ENCODE data around the gene LAMA5.

DNA sequence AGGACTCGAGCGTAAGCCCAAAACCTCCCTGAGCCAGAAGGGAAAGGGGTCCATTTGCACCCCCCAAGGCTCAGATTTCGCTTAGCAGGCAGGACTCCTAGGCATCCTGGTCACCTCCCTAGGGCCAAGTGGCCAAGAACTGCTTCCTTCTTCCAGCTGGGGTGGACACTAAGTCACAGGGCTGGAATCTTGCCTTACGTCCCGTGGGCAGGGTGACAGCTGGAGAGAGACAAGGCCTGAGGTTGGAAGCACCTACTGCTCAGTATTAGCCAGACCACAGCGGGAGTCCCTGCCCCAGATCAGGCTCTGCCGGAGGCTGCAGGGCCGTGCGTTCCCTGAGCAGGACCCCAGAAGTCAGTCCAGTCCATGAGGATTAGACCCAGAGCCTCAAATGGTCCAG lies 19.7 kb downstream of the LAMA5 start:
- TF ChIP-seq, protein P1, sequence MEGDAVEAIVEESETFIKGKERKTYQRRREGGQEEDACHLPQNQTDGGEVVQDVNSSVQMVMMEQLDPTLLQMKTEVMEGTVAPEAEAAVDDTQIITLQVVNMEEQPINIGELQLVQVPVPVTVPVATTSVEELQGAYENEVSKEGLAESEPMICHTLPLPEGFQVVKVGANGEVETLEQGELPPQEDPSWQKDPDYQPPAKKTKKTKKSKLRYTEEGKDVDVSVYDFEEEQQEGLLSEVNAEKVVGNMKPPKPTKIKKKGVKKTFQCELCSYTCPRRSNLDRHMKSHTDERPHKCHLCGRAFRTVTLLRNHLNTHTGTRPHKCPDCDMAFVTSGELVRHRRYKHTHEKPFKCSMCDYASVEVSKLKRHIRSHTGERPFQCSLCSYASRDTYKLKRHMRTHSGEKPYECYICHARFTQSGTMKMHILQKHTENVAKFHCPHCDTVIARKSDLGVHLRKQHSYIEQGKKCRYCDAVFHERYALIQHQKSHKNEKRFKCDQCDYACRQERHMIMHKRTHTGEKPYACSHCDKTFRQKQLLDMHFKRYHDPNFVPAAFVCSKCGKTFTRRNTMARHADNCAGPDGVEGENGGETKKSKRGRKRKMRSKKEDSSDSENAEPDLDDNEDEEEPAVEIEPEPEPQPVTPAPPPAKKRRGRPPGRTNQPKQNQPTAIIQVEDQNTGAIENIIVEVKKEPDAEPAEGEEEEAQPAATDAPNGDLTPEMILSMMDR (IDR thresholded peaks at IDR 0.05) = no peak
- TF ChIP-seq CEBPB (IDR thresholded peaks at IDR 0.05) (no peak), BHLHE40 (IDR thresholded peaks at IDR 0.05; ENCODE audit: low read depth, low read length) (no peak), POLR2A (IDR thresholded peaks at IDR 0.05; ENCODE audit: low read length) (no peak), GATA3 (IDR thresholded peaks at IDR 0.05; ENCODE audit: borderline replicate concordance) (no peak), EP300 (IDR thresholded peaks at IDR 0.05) (no peak), RAD21 (conservative IDR thresholded peaks at IDR 0.05 in 1 of 2, IDR thresholded peaks at IDR 0.05 in 1 of 2) (no peak), HDAC2 (IDR thresholded peaks at IDR 0.05) (no peak), MAZ (IDR thresholded peaks at IDR 0.05; ENCODE audit: borderline replicate concordance, low read depth, low read length) (no peak), NR3C1 (IDR thresholded peaks at IDR 0.05) (no peak)
- TF ChIP-seq, protein P2, sequence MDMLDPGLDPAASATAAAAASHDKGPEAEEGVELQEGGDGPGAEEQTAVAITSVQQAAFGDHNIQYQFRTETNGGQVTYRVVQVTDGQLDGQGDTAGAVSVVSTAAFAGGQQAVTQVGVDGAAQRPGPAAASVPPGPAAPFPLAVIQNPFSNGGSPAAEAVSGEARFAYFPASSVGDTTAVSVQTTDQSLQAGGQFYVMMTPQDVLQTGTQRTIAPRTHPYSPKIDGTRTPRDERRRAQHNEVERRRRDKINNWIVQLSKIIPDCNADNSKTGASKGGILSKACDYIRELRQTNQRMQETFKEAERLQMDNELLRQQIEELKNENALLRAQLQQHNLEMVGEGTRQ (IDR thresholded peaks at IDR 0.05) = no peak
- TF ChIP-seq, protein P3, sequence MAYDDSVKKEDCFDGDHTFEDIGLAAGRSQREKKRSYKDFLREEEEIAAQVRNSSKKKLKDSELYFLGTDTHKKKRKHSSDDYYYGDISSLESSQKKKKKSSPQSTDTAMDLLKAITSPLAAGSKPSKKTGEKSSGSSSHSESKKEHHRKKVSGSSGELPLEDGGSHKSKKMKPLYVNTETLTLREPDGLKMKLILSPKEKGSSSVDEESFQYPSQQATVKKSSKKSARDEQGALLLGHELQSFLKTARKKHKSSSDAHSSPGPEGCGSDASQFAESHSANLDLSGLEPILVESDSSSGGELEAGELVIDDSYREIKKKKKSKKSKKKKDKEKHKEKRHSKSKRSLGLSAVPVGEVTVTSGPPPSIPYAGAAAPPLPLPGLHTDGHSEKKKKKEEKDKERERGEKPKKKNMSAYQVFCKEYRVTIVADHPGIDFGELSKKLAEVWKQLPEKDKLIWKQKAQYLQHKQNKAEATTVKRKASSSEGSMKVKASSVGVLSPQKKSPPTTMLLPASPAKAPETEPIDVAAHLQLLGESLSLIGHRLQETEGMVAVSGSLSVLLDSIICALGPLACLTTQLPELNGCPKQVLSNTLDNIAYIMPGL (CRISPR knock-in tag; IDR thresholded peaks at IDR 0.05; ENCODE audit: borderline replicate concordance) = no peak

All from A549 (cell line).